Fibroblast of villous mesenchyme (primary cell): ENCODE results near the gene AKT1. TPM values are rescaled to one million over a fixed set of nuclear protein-coding genes. Genes with fewer than 3 reads are reported as not detected.
"Not testable (repeated sequence)": the region's sequence is repeated elsewhere in the genome, so short reads cannot be mapped to it uniquely, and the experiment has no call there.

ENCODE experiments used
- DNase-seq: peaks from one replicate; pipeline ENCODE4 v3.0.0-alpha.2; 2010; ENCODE audit warnings: low read depth
- H3K4me3 ChIP-seq: 2 replicates; pipeline ENCODE4 v1.5.1; 2011; ENCODE audit warnings: low read depth, mild to moderate bottlenecking, low read length
- total RNA-seq: library from RNA; depleted of rRNA; stranded (reverse); fragments of >200 nt; gene quantifications from 2 replicates; pipeline ENCODE4 v1.2.3, GENCODE V29; 2012
- TF ChIP-seq, protein P1 (sequence below): IDR thresholded peaks from 2 replicates; pipeline ENCODE4 v1.5.1; 2012; ENCODE audit warnings: low read depth, mild to moderate bottlenecking, low read length; ENCODE audit not compliant: insufficient read depth

Gene AKT1
- total RNA-seq, 1 donor: 233 TPM

DNA sequence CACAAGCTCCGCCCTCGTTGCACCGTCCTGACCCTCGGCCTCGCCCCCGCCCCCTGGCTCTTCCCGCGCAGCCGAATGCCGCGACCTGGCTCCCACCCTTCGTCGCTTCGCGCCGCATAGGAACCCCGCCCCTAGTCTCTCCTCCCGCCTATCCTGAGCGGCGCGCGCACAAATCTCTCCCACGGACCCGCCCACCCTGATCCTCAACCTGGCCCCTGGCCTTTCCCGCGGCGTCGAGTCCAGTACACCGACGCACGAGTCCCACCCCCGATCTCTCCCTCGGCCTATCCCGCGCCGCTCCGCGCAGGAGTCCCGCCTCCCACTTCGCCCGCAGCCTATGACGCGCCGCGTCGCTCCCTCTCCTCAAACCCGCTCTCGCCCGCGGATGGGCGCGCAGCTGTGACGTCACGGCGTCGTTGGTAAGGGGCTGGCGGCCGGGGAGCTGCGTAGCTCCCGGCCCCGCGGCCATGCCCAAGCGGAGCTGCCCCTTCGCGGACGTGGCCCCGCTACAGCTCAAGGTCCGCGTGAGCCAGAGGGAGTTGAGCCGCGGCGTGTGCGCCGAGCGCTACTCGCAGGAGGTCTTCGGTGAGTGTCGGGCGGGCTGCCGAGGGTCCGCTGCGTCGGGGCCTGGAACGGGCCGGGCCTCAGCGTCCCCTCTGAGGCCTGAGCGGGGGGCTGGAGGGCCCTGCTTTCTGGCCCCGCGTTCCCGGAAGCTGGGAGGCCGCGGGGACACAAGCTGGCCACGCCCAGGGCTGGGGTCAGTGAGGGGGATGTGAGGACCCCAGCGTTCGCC is 42.6 kb downstream of the AKT1 start, which contains the start of gene SIVA1:
SIVA1 (plus strand) TSS at position 413 of the 793 bp plus-strand sequence; CDS start at position 468, 55 bp downstream.
- H3K4me3 ChIP-seq: peak within 1 kb of the TSS; percentile 92
- peak; percentile 100 for DNase-seq
- TF ChIP-seq, protein P1, sequence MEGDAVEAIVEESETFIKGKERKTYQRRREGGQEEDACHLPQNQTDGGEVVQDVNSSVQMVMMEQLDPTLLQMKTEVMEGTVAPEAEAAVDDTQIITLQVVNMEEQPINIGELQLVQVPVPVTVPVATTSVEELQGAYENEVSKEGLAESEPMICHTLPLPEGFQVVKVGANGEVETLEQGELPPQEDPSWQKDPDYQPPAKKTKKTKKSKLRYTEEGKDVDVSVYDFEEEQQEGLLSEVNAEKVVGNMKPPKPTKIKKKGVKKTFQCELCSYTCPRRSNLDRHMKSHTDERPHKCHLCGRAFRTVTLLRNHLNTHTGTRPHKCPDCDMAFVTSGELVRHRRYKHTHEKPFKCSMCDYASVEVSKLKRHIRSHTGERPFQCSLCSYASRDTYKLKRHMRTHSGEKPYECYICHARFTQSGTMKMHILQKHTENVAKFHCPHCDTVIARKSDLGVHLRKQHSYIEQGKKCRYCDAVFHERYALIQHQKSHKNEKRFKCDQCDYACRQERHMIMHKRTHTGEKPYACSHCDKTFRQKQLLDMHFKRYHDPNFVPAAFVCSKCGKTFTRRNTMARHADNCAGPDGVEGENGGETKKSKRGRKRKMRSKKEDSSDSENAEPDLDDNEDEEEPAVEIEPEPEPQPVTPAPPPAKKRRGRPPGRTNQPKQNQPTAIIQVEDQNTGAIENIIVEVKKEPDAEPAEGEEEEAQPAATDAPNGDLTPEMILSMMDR: no peak

DNA sequence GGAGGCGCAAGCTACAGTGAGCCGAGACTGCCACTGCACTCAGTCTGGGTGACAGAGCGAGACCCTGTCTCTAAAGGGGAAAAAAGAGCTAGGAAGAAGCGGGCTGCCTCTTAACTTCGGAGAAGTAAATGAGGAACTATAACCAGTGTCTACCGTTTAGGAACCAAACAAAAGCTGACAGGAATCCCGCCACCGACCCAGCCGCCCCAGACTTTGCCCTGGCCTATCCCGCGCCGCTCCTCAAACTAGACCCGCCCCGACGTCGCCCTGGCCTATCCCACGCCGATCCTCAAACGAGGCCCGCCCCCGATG is 43.2 kb downstream of the AKT1 start:
- no peak for DNase-seq
- peak overlapping the region; percentile 63 for H3K4me3 ChIP-seq
- TF ChIP-seq, protein P1: no peak

DNA sequence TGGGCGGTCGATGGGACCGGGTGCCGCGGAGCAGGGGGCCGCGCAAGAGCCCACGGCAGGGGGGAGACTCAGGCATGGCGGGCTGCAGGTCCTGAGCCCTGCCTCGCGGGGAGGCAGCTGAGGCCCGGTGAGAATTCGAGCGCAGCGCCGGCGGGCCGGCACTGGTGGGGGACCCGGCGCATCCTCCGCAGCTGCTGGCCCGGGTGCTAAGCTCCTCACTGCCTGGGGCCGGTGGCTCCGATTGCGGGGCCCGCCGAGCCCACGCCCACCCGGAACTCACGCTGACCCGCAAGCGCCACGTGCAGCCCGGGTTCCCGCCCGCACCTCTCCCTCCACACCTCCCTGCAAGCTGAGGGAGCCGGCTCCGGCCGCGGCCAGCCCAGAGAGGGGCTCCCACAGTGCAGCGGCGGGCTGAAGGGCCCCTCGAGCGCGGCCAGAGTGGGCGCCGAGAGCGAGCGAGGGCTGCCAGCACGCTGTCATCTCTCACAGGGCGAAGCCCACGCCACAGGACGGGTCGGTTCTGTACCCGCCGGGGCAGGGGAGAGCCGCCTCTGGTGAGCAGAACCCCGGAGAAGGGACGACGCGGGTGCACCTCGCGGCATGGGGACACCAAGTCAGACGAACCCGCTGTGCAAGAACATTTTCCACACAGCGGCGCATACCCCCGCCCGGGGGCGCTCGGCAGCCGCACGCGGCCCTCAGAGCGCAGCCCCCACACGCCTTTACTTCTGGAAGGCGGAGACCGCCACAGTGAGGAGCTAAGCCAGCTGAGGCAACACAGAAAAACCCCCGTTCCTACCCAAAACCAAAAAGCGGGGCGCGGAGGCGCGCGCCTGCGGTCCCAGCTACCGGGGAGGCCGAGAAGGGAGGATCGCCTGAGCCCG is 43.8 kb downstream of the AKT1 start:
- DNase-seq: peak; percentile 5
- H3K4me3 ChIP-seq: peak overlapping the region; percentile 63
- TF ChIP-seq, protein P1: no peak

DNA sequence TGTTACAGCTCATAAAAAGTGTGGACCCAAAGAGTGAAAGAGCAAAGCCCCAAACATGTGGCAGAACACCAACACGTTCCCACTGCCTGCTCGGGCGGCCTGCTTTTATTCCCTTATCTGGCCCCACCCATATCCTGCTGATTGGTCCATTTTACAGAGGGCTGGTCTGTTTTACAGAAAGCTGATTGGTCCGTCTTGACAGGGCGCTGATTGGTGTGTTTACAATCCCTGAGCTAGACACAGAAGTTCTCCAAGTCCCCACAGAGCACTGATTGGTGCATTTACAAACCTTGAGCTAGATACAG is 44.8 kb downstream of the AKT1 start:
- not testable (repeated sequence) for DNase-seq, H3K4me3 ChIP-seq

DNA sequence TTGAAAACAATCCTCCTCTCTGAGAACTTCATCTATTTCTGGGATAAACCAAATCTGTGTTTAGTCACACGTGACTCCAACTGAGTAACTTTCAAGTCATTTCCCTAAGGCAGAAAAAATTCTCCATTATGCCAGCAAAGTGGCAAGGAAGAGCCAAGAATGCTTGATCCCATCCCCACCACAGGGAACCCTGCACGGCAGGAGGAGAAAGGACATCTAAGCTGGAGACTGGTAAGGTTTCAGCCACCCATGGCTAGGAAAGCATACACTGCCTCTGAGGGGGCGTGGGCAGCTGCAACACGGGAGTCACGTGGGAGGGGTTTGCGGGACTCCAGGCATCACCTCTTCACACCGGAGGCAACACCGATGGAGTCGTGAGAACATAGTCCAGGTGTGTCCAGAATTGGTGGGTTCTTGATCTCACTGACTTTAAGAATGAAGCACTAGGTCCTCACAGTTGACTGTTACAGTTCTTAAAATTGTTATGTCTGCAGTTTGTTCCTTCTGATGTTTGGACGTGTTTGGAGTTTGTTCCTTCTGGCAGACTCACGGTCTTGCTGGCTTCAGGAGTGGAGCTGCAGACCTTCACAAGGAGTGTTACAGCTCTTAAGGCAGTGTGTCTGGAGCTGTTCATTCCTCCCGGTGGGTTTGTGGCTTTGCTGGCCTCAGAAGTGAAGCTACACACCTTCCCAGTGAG is 45.3 kb downstream of the AKT1 start:
- no peak for DNase-seq

DNA sequence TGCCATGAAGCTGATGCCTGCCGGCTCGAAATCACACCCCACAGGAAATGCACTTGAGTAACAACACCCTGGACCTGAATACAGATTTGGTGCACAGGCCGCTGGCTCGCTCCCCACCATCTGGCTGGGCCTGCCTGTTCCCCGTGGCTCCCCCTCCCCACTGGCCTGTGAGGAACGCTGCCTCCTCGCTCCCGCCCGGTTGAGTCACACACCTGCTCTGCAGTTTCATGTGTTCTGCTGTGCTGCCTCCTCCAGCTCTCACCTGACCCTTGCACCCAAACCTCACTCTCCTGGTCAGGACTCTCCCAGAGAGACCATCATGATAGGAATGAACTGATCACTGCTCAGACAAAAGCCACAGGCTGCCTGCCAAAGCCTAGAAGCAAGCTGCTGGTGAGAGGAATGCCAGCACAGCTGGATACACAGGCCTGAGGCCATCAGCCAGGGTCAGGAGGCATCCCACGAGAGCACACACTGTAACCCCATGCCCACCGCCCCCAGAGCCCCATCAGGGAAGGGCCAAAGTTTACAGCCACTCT is 46.4 kb downstream of the AKT1 start:
- no peak for DNase-seq
- TF ChIP-seq, protein P1: no peak

More for the DNA sequence above, 45.3 kb downstream of the AKT1 start:
- no peak overlapping the region for H3K4me3 ChIP-seq
- TF ChIP-seq, protein P1: no peak

DNA sequence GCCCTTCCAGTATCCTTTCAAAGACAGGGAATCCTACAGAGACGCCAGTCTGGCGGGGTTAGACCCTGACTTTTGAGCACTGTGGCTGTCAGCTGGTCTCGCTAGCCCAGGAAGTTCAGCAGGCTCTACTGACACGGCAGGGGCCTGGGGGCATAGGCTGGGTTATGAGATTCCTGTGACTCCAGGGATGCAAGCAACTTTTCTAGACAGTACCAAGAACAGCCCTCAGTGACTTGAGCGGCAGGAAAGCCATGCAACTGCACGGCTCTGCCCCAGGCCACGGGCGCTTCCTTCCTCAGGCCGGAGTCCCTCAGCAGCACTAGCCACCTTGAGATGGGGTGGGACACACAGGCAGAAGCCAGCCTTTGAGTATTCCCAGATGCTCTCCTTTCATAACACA is 47.7 kb downstream of the AKT1 start:
- H3K4me3 ChIP-seq: no peak overlapping the region
- DNase-seq: no peak
- TF ChIP-seq, protein P1: no peak

More for the DNA sequence above, 46.4 kb downstream of the AKT1 start:
- H3K4me3 ChIP-seq: no peak overlapping the region
